SW480 (cell line): ENCODE measurements around the gene NCAN.
A peak's percentile ranks its signal among the peaks of the same experiment; 100 is the strongest.
"Not testable (repeated sequence)": the region's sequence is repeated elsewhere in the genome, so short reads cannot be mapped to it uniquely, and the experiment has no call there.

Experiments used
- DNase-seq: peaks from one replicate; pipeline ENCODE4 v3.0.0-alpha.2; 2016; ENCODE audit warnings: low spot score

NCAN gene

DNA sequence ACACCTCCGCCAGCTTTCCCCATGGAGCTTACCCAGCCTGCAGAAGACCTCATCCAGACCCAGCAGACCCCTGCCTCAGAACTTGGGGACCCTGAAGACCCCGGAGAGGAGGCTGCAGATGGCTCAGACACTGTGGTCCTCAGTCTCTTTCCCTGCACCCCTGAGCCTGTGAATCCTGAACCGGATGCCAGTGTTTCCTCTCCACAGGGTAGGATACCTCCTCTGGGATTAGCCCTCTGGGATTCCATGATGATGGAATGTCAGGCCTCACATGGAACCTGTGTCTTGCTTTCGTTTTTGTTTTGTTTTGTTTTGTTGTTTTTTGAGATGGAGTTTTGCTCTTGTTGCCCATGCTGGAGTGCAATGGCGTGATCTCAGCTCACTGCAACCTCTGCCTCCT, 17.8 kb upstream of the NCAN start:
- DNase-seq = no peak

DNA sequence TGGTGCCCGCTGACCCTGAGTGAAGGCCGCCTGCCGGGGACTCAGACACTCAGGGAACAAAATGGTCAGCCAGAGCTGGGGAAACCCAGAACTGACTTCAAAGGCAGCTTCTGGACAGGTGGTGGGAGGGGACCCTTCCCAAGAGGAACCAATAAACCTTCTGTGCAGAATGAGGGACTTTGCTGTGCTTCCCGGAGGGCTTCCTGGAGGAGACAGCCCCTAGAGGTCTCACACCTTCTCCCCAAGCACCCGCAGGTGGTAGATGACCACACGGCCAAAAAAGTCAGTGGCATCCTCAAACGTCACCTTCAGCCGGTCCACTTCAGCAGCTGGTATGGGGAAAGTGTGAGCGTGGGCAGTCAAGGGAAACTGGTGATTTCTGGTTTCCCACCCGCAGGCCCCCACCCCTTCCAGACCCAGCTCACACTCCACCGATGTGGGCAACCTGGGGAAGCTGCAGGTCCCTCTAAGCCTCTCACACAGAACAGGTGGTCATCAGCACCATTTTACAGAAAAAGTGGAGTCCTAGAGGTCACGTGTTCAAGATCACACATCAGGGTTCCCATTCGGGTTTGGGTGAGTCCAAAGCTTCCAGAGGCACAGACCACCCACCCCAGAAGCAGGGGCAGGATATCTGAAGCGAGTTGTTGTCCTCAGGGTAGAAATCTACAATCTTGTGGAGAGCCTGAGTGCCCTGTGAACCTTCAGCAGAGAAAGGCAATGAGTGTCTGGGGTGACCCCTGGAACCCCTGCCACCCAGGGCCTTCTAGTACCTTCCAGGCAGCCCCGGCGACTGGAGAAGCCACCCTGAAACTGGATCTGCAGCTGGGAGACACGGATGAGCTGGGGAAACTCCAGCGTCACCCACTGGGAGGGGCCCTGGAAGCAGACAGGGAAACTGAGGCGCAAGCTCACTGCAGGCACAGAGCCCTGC, 9.8 kb upstream of the NCAN start:
- no peak for DNase-seq

GRCh38 chr19:19202707-19203011, 9.1 kb upstream of the NCAN start:
- no peak for DNase-seq

DNA sequence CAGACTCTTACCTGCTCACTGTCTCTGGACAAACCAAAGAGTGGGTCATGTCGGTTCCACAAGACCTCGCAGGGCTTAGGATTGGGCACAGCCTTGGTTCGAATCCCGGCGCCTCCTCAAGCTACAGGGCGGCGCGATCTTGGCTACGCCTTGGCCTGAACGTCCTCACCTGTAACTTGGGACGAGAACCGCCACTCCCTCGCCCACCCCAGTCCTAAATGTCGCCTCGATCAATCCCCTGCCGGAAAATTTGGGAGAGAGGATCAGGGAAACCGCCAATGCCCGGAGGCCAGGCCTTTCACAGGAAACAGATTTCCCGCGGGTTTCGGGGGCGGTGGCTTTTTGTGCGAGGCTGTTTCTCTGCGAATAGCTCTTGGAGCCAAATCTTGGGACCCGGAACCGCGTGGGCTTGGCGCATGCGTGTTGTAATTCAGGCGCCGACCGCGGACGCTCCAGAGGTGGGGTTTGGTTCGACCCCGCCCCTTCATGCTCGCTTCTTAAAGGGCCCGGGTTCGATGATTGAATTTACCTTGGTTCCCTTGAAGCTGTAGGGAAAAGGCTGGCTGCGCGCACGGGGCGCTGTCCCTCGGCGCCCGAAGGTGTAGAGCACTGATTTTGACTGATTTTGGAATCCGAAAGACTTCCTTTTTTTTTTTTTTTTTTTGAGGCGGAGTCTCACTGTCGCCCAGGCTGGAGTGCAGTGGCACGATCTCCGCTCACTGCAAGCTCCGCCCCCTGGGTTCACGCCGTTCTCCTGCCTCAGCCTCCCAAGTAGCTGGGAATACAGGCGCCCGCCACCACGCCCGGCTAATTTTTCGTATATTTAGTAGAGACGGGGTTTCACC, 8.5 kb upstream of the NCAN start, which contains the start of gene NR2C2AP:
Gene NR2C2AP (minus strand): TSS at position 403 of the 845 bp plus-strand sequence. CDS start 354 bp downstream, at position 49.
- peak; percentile 93 for DNase-seq

GRCh38 chr19:19204181-19204580, 7.6 kb upstream of the NCAN start:
- no peak for DNase-seq

DNA sequence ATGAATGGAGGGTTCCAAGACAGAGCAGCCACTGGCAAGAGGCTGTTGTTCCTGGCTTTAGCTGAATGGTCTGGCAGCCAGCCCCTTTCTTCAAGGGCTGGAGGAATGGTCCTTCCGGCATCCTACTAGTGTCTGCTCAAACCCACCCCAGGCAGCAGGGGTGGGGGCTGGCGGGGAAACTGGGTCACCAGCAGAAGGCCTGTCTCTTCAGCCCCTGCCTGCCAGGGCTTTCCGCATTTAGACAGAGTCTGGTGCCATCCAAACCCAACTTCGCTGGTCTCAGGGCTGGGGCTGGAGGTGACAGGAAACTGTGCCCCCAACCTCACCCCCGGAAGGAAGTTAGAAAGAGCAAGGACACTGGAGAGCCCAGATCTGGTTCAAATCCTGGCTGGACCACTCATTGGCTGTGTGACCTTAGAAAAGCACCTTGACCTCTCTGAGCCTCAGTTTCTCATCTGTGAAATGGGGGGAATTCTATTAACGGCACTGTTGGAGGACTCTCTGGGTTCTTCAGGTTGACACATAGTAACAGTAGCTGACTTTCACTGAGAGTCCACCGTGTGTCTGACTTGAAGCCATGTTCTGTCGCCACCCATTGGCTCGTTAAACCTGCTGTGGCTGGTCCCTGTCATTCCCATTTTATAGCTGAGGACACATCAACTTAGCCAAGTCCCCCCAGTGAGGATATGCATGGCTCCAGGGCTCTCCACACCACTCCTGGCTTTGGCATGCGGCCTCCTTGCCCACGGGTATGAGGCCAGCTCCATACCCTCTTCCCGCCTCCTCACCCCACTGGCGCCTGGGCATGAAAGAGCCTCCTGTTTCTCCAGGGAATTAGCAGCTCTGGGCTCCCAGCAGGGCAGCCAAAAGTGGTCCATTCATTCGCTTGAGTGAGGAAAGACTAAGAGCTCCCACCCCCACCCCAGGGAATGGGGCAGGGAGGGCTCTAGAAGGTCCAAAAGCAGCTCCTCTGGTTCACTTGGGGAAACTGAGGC, 6.0 kb upstream of the NCAN start:
- DNase-seq = no peak

- no peak for DNase-seq
Measured at GRCh38 chr19:19206938-19207337, 4.8 kb upstream of the NCAN start.

- no peak for DNase-seq
Measured at GRCh38 chr19:19207637-19208572, 3.9 kb upstream of the NCAN start.

- no peak for DNase-seq
Measured at GRCh38 chr19:19209372-19209771, 2.4 kb upstream of the NCAN start.

- no peak for DNase-seq
Measured at GRCh38 chr19:19212916-19213315, 1.2 kb downstream of the NCAN start.

DNA sequence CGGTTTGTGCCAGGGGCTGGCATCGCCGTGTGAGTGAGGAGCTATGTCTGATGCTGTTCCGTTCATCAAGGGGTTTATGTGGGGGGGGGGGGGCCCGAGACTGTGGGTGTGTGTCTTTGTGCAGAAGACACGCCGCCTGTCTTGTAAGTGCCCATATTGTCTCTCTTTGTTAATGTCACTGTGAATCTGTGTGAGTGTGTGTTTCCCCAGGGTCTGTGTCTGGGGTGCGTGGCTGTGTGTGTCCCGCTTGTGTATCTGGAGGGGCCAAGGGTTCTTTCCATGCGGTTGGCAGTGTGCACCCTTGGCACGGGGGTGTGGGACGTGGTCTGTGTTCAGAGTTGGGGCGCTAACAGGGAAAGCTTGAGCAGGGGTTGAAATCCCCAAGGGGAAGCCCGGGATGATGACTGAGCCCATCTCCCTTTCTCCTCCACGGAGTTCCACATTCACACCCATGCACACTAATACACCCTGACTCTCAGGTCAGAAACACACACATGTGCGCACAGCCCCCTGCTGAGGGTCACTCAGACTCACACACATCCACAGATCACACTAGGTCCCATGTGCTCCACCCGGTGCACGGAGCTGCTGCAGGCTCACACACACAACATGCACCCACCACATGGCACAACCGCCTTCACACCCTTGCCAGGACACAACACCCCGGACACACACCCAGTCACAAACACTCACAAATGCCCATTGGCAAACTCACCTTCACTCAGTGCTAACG, 1.8 kb downstream of the NCAN start:
- no peak for DNase-seq

DNA sequence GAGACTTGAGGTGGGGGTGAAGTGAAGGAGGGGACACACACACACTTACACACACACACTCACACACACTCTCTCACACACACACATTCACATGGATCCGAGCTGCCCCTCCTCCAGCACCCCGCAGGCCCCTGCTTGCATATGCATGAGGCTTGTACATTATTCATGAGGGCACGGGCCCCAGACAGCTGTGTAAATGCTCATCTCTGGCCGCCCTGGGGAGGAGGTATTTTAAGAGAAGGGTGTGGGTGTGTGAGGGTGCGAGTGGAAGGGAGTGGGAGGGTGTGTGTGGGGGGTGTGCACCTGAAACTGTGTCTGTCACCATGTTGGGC, 2.4 kb downstream of the NCAN start:
- no peak for DNase-seq

DNA sequence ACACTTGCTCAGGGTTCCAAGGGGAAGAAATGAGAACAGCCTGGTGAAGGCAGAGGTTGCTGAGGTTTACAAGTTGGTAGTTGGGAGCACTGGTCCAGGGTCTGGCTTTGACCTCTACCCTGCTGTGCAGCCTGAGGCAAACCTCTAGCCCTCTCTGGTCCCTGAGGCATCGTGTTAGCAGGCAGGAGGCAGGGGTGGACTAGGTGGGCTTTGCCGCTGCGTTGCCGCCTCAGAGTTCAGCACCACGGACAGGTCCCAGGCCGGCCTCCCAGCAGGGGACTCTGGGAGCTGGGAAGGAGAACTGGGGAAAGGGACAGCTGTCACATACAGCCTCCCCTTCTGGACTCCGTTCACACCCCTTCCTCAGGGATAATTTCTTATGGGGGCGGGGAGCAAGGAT, 3.1 kb downstream of the NCAN start:
- no peak for DNase-seq

- no peak for DNase-seq
Measured at GRCh38 chr19:19215792-19216191, 4.0 kb downstream of the NCAN start.

GRCh38 chr19:19217099-19217498, 5.3 kb downstream of the NCAN start:
- DNase-seq = peak; percentile 58

DNA sequence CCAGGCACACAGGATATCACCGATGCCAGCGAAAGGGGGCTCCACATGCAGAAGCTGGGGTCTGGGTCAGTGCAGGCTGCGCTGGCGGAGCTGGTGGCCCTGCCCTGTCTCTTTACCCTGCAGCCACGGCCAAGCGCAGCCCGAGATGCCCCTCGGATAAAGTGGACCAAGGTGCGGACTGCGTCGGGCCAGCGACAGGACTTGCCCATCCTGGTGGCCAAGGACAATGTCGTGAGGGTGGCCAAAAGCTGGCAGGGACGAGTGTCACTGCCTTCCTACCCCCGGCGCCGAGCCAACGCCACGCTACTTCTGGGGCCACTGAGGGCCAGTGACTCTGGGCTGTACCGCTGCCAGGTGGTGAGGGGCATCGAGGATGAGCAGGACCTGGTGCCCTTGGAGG, 7.2 kb downstream of the NCAN start:
- DNase-seq = no peak

GRCh38 chr19:19221000-19221399, 9.2 kb downstream of the NCAN start:
- not testable (repeated sequence) for DNase-seq

DNA sequence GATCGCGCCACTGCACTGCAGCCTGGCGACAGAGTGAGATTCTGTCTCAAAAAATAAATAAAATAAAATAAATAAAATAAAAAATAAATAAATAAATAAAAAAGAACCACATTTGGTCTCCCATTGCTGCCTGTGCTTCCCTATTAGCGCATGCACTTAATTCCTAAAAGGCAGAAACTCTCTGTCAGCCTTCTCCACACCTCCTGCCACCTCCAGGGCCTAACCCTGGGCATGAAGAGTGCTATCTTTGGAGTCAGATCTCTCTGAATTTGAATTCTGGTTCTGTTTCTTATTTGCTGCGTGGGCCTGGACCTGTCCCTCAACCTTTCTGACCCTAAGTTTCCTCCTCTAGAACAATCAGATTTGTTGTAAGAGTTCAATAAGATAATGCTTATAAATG, 11.3 kb downstream of the NCAN start:
- DNase-seq = no peak

- no peak for DNase-seq
Measured at GRCh38 chr19:19223636-19224035, 11.9 kb downstream of the NCAN start.

GRCh38 chr19:19224150-19224851, 12.5 kb downstream of the NCAN start:
- DNase-seq = no peak
